D341Med (cell line): Measurements from ENCODE around the gene GPM6B.
"Not testable (repeated sequence)": the region's sequence is repeated elsewhere in the genome, so short reads cannot be mapped to it uniquely, and the experiment has no call there.

Experiments
- DNase-seq: peaks from one replicate; pipeline ENCODE4 v3.0.0; 2012; ENCODE audit warnings: low spot score

Gene GPM6B

DNA sequence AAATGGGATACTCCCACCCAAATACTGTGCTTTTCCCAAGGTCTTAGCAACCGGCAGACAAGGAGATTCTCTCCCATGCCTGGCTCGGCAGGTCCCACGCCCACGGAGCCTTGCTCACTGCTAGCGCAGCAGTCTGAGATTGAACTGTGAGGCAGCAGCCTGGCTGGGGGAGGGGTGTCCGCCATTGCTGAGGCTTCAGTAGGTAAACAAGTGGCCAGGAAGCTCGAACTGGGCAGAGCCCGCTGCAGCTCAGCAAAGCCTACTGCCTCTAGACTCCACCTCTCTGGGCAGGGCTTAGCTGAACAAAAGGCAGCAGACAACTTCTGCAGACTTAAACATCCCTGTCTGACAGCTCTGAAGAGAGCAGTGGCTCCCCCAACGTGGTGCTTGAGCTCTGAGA, 92.0 kb downstream of the GPM6B start:
- DNase-seq, result not testable (repeated sequence)

DNA sequence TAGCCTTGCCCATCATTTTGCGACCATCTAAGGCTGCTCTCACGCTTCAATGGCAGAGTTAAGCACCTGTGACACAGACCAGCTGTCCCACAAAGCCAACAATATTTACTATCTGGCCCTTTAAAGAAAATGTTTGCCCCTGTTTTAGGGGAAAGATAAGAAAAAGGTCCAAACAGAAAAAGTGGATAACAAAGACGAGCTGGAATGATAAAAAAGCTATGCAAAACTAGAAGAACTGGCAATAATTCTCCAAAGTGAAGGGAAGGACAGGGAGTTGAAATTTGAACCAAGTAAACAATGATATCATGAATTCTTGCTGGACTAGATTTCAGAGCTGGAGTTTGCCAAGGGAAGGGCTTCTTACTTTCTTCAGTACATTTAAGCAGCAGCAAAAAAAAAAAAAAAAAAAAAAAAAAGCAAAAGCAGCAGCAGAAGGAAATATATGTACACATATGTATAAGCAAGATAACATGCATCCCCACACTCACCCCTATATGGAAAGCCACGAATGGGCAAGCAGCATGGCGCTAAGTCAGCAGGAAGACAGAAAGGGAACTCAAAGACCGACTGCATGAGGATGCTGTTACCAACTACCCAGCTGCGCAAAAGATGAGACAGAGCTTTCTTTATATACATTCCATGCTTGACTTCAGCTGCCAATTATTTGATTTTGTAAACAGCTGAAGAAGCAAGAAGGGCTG, 94.9 kb downstream of the GPM6B start:
- no peak for DNase-seq

DNA sequence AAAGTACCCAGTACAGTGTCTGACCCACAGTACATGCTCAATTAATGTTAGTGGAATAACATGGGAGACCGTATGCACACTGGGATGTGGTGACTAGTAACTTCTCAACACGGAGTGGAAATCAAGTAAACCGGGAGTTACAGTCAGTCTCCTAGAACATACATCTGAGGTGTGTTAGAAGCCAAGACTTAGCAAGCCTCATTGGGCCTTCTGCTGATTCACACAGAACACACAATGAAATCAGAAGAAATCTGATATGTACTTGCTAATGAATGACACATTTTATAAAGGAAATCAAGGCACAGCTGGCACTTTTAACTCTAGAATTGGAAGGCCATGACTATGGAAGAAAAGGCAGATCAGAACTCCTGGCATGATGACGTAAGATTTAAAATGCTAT, 95.5 kb downstream of the GPM6B start:
- no peak for DNase-seq
